ENCODE data around the gene SRD5A3. TPM values are rescaled to one million over a fixed set of nuclear protein-coding genes. Genes with fewer than 3 reads are reported as not detected.
A peak's percentile ranks its signal among the peaks of the same experiment; 100 is the strongest.

The SRD5A3 gene
- total and polyA plus RNA-seq, 4 donors: 5.2 to 18.2 (median 9.5) TPM

- no peak for TF ChIP-seq NR2F2 (IDR thresholded peaks at IDR 0.05)
These were observed 988 bp upstream of the SRD5A3 start (continued) for GRCh38 chr4:55345054-55345453.

DNA sequence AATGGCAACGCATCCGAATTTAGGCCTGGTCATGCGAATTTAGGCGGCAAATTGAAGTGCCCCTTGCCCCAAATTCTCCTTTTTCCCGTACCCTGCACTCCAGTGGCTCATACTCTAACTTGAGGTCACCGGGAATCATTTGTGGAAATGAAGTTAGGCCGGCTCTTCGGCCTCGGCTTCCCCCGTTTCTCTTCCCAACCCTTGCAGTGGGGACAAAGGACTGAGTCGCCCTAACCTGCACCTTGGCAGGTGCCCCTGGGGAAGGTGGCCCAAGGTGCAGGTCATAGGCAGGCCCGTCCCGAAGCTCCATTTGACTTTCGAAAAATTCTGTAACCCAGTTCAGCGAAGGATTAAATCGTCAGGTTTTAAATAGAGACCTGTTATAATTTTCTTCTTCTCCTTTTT, 811 bp downstream of the SRD5A3 start:
- Histone ChIP-seq H3K9ac (ENCODE audit: low read depth in 1 of 2, low read length in 2 of 2) (peak overlapping the region; percentile 57 to 86), H3K9me3 (ENCODE audit: control insufficient read depth in 4 of 4, low read length in 3 of 4) (no peaks in the 10 kb centered on the region), H3K4me1 (ENCODE audit: control insufficient read depth in 4 of 4, insufficient read depth in 4 of 4, low read length in 3 of 4) (peaks cover 0 to 13% (median 7%) of the 10 kb centered on the region in 4 donors), H3K36me3 (ENCODE audit: control insufficient read depth in 4 of 4, insufficient read depth in 3 of 4, low read depth in 1 of 4, low read length in 3 of 4) (no peaks in the 10 kb centered on the region), H3K4me3 (ENCODE audit: low read depth in 1 of 3, low read length in 3 of 3) (peak overlapping the region; percentile 72 to 80 (median 78)), H3K27ac (ENCODE audit: low read depth in 1 of 2, low read length in 2 of 2) (peak overlapping the region; percentile 94 to 97), H3K27me3 (ENCODE audit: control insufficient read depth in 4 of 4, insufficient read depth in 4 of 4, low read length in 3 of 4) (no peaks in the 10 kb centered on the region)
- TF ChIP-seq RXRA (IDR thresholded peaks at IDR 0.05) (peak; percentile 47 to 68), HNF4A (conservative IDR thresholded peaks at IDR 0.05) (no peak)
- 25% methylated on average over 16 of the region's 16 CpGs for WGBS
- DNase-seq (ENCODE audit: low spot score): no peak

- no peak for DNase-seq (ENCODE audit: low spot score)
- 97% methylated on average over 3 of the region's 3 CpGs for WGBS
- no peak overlapping the region for H3K4me3 ChIP-seq (ENCODE audit: low read depth in 1 of 3, low read length in 3 of 3)
- no peak overlapping the region for H3K9ac ChIP-seq (ENCODE audit: low read depth in 1 of 2, low read length in 2 of 2)
- no peaks in the 10 kb centered on the region for H3K36me3 ChIP-seq (ENCODE audit: control insufficient read depth in 4 of 4, insufficient read depth in 3 of 4, low read depth in 1 of 4, low read length in 3 of 4)
- TF ChIP-seq JUND (IDR thresholded peaks at IDR 0.05): no peak
- no peak for TF ChIP-seq RXRA (IDR thresholded peaks at IDR 0.05)
- TF ChIP-seq HNF4A (conservative IDR thresholded peaks at IDR 0.05): no peak
- no peak for TF ChIP-seq FOXA1 (IDR thresholded peaks at IDR 0.05)
- TF ChIP-seq EGR1 (IDR thresholded peaks at IDR 0.05; ENCODE audit: low read depth in 2 of 2): no peak
- TF ChIP-seq NR2F2 (IDR thresholded peaks at IDR 0.05): no peak
- TF ChIP-seq GABPA (IDR thresholded peaks at IDR 0.05 in 1 of 2, conservative IDR thresholded peaks at IDR 0.05 in 1 of 2): no peak
- no peak for TF ChIP-seq MAX (IDR thresholded peaks at IDR 0.05)
- no peak for TF ChIP-seq RAD21 (IDR thresholded peaks at IDR 0.05)
- TF ChIP-seq REST (IDR thresholded peaks at IDR 0.05): no peak
- TF ChIP-seq, protein P1, sequence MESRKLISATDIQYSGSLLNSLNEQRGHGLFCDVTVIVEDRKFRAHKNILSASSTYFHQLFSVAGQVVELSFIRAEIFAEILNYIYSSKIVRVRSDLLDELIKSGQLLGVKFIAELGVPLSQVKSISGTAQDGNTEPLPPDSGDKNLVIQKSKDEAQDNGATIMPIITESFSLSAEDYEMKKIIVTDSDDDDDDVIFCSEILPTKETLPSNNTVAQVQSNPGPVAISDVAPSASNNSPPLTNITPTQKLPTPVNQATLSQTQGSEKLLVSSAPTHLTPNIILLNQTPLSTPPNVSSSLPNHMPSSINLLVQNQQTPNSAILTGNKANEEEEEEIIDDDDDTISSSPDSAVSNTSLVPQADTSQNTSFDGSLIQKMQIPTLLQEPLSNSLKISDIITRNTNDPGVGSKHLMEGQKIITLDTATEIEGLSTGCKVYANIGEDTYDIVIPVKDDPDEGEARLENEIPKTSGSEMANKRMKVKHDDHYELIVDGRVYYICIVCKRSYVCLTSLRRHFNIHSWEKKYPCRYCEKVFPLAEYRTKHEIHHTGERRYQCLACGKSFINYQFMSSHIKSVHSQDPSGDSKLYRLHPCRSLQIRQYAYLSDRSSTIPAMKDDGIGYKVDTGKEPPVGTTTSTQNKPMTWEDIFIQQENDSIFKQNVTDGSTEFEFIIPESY (IDR thresholded peaks at IDR 0.05): no peak
- TF ChIP-seq HNF4G (IDR thresholded peaks at IDR 0.05): no peak
- TF ChIP-seq TAF1 (conservative IDR thresholded peaks at IDR 0.05): no peak
- TF ChIP-seq, protein P2, sequence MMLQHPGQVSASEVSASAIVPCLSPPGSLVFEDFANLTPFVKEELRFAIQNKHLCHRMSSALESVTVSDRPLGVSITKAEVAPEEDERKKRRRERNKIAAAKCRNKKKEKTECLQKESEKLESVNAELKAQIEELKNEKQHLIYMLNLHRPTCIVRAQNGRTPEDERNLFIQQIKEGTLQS (IDR thresholded peaks at IDR 0.05): no peak
- TF ChIP-seq YY1 (IDR thresholded peaks at IDR 0.05): no peak
- TF ChIP-seq, protein P3, sequence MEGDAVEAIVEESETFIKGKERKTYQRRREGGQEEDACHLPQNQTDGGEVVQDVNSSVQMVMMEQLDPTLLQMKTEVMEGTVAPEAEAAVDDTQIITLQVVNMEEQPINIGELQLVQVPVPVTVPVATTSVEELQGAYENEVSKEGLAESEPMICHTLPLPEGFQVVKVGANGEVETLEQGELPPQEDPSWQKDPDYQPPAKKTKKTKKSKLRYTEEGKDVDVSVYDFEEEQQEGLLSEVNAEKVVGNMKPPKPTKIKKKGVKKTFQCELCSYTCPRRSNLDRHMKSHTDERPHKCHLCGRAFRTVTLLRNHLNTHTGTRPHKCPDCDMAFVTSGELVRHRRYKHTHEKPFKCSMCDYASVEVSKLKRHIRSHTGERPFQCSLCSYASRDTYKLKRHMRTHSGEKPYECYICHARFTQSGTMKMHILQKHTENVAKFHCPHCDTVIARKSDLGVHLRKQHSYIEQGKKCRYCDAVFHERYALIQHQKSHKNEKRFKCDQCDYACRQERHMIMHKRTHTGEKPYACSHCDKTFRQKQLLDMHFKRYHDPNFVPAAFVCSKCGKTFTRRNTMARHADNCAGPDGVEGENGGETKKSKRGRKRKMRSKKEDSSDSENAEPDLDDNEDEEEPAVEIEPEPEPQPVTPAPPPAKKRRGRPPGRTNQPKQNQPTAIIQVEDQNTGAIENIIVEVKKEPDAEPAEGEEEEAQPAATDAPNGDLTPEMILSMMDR (IDR thresholded peaks at IDR 0.05; ENCODE audit: low read depth, low read length, missing input control): no peak
- TF ChIP-seq SP1 (IDR thresholded peaks at IDR 0.05): no peak
- no peak for TF ChIP-seq FOXA2 (IDR thresholded peaks at IDR 0.05)
- no peak overlapping the region for H3K27ac ChIP-seq (ENCODE audit: low read depth in 1 of 2, low read length in 2 of 2)
- H3K4me1 ChIP-seq (ENCODE audit: control insufficient read depth in 4 of 4, insufficient read depth in 4 of 4, low read length in 3 of 4): peaks cover 0 to 13% (median 7%) of the 10 kb centered on the region in 4 donors
- no peaks in the 10 kb centered on the region for H3K27me3 ChIP-seq (ENCODE audit: control insufficient read depth in 4 of 4, insufficient read depth in 4 of 4, low read length in 3 of 4)
- H3K9me3 ChIP-seq (ENCODE audit: control insufficient read depth in 4 of 4, low read length in 3 of 4): no peaks in the 10 kb centered on the region
These were observed 1.7 kb downstream of the SRD5A3 start for GRCh38 chr4:55347610-55348228.

Data from liver (tissue), 9 donors.